Prostate gland (tissue), 2 donors: ENCODE results near the gene RITA1.

ENCODE experiments used
- POLR2A ChIP-seq: fragments of 450-650 bp; IDR thresholded peaks from one replicate; pipeline ENCODE4 v1.6.1; 2016; ENCODE audit warnings: antibody characterized with exemption, mild to moderate bottlenecking
- POLR2AphosphoS5 ChIP-seq: sonication (generic); formaldehyde crosslinking; IDR thresholded peaks from one replicate; pipeline ENCODE4 v1.6.1; 2017; ENCODE audit warnings: antibody characterized with exemption
- TF ChIP-seq, protein P1 (sequence below), 4 experiments: fragments of 200-600 bp in 2 of 4; fragments of 450-650 bp in 2 of 4; sonication (generic) in 2 of 4; IDR thresholded peaks; 1 replicate in 3 of 4; 2 replicates in 1 of 4; pipeline ENCODE4 v1.5.1; 2016 to 2019; ENCODE audit warnings: antibody characterized with exemption in 4 of 4, mild to moderate bottlenecking in 2 of 4, moderate library complexity in 2 of 4

DNA sequence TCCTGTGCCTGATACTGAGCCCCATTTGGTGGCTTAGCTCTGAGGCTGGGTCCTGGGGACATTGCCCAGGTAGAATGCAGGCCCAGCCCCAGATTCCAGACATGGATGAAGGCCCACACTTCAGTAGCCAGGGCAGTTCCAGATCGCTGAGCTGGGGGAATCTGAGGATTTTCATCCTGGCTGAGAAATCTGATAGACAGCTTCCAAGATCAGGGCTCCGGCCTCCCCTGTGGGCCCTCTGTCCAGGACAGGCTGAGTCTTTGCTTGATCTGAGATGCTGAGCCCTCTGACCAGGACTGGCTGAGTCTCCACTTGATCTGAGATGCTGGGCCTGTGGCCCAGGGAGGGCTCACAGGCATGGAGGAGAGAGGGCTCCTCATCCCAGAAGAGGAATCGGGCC lies 46.7 kb upstream of the RITA1 start:
- TF ChIP-seq, protein P1, sequence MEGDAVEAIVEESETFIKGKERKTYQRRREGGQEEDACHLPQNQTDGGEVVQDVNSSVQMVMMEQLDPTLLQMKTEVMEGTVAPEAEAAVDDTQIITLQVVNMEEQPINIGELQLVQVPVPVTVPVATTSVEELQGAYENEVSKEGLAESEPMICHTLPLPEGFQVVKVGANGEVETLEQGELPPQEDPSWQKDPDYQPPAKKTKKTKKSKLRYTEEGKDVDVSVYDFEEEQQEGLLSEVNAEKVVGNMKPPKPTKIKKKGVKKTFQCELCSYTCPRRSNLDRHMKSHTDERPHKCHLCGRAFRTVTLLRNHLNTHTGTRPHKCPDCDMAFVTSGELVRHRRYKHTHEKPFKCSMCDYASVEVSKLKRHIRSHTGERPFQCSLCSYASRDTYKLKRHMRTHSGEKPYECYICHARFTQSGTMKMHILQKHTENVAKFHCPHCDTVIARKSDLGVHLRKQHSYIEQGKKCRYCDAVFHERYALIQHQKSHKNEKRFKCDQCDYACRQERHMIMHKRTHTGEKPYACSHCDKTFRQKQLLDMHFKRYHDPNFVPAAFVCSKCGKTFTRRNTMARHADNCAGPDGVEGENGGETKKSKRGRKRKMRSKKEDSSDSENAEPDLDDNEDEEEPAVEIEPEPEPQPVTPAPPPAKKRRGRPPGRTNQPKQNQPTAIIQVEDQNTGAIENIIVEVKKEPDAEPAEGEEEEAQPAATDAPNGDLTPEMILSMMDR (IDR thresholded peaks at IDR 0.05), result no peak
- no peak for TF ChIP-seq POLR2AphosphoS5
- TF ChIP-seq POLR2A, result no peak
